Stimulated activated CD4-positive, alpha-beta T cell treated with anti-CD3 and anti-CD28 coated beads, Interleukin-2, amount 100 ng/mL, for 4 hours (primary cell): ENCODE measurements around the gene FBXL16.

Source experiments
- DNase-seq: peaks from one replicate; pipeline ENCODE4 v3.0.0-alpha.2; 2020; ENCODE audit warnings: low read depth

Gene FBXL16

DNA sequence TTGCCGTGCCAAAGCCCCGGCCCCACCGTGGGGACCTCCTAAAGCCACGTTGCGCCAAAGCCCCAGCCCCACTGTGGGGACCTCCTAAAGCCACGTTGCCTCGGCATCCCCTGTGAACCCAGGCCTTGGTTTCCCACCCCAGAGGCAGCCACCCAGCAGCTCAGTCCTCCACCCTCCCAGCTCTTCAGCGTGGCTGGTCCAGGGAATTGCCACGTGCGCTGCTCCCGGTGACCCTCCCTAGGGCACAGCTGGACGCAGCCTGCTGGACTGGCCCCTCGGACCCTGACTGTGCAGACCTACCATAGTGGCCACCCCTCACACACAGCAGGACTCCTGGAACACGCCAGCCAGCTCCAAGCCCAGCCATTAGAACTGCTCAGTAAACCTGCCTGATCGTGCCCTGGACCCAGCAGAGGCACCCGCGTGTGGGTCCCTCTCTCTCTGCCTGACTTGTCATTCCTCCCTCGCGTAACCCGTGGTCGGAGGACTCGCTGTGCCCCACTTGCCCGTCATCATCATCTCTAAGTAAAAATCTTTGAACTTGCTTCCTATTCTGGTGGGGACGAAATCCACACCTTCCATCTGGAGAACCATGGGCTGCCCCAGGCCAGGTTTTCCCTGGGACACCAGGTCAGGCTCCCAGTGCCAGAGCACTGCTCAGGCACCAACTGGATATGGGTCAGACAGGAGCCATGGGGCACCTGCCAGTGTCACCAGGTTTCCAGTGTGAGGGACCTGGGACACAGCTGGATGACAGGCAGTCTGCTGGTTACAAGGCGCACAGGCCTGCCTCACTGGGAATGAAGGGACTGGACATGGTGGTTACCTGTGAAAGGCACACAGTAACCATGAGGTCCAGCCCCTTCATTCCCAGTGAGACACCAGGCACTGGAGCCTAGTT lies 29.6 kb upstream of the FBXL16 start:
- DNase-seq = no peak

DNA sequence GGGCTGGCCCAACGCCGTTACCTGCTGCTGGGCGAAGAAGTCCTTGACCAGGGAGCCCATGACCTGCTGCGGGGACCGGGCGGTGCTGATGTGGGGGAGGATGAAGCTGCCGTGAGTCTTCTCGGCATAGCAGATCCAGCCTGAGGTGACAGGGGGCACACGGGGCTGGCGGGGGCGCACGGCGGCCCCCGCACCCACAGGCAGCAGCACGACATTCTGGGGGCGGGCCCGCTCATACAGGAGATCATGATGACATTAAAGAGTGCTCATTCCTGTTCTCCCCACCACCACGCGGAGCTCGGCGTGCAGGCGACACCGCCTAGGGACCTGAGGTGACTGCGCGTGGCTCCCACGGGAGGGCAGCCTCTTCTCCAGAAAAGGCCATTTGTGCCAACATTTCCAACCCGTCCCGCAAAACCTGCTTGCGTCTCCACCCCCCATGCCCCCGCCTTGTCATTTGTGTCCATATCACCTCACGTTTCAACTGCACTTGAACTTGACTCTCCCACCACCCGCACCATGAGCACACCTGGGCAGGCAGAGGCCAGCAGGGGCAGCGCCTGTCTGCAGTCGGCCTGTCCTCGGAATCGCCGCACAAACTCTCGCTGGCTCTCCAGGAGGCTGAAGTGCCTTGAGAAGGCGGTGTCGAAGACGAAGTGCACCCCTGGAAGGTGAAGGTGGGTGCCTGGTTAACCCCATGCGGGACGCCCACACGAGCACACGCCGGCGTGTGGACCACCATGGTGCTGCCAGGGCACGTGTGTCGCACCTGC lies 28.8 kb upstream of the FBXL16 start:
- DNase-seq = no peak

DNA sequence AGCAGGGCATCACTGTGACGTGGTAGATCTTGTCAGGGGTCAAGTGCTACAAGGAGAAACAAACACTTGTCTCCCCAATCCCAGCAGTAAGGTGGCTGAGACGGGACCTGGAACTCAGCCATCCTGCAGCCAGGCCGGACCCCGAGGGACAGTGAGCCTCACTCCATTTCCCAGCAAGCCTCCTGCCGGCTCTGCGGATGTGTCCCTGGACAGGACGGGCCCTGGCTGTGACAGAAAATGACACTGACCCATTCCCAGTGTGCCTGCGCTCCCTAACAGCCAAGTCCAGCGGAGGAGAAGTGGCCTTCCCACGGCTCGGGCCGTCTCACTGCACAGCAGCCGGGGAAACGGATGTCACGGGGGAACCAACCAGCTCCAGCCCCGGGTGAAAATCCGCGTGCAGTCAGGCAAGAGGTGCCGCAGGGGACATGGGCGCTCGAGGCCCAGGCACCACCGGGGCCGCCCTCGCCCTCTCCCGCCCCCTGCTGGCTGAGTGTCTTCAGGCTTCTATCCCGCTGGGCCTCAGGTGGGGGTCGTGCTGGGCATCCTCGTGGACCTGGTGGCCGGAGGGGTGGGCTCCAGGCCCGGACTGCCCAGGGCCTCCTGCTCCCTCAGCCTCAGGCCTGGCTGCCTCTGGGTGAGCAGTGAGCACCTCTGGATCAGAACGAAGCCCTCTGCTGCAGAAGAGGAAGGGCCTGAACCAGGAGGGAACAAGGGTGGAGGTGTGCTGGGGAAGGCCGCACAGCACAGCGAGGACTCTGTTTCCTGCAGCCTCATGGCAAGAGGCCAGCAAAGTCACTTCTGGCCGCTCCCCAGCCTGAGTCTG lies 28.0 kb upstream of the FBXL16 start:
- DNase-seq = no peak

DNA sequence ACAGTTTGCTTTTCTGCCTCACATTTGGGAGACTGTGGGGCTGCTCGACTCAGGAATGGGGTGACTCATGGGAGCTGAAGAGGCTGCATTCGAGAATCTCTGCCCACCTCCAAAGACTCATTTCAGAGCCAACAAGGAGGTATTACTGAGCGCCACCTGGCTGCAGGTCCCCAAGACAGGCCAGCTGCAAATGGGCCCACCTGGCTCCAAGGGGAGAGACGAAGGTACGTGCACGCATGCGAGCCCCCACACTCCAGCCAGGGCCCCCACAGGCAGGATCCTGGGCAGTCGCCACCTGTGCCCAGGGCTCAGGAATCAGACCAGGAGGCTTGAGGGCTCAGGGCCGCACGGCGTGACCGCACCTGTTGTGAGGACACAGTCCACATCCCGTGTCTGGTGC lies 27.3 kb upstream of the FBXL16 start:
- no peak for DNase-seq

DNA sequence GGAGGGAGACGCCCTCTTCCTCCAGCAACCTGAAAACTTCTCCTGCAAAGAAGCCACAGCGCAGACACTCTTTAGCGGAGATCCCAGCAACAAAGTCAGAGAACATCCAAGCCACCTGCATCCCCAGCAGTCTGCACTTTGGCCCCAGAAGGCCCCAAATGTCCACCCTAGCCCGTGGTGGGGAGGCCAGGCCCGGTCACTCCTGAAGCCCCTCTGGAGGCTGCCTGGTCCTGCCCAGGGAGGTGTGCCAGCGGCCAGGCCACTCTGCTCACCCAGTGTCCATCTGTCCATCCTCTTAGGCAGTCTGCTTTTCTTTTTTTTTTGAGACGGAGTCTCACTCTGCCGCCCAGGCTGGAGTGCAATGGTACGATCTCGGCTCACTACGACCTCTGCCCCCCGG lies 26.7 kb upstream of the FBXL16 start:
- DNase-seq = no peak

DNA sequence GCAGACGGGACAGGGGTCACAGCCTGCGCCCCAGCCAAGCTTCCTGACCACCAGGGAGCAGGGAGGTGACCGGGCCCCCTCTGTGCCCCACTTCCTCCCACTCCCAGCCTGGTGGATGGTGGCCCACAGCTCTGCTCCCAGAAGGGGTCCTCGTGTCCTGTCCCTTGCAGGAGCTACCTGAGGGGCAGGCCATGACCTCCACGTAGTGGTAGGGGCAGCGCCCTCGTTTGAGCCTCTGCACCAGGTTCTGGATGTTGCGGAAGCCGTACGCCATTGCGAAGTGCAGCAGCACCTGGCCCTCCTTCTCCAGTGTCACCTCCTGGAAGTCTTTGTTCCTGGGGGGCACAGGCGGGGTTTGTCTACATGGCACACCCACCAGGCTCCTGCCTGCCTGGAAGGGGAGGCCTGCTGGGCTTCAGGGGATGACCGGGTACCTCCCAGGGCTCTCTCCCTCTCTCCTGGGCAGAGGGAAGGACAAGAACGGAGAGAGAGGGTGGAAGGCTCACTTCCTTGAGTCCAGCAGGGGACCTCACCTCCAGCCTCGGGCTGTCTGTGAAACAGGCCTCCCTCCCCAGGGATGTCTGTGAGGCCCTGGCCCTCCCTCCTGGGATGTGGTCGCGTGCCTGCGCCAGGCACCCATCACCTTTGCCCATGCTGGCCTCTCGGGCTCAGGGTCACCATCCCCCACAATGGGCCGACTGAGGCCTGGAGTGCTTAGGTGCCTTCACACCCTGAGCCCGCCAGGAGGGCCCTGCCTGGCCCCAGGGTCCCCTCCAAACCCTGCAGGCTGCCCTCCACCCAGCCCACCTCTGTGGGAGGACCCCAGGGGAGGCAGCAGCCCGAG lies 25.3 kb upstream of the FBXL16 start:
- no peak for DNase-seq

DNA sequence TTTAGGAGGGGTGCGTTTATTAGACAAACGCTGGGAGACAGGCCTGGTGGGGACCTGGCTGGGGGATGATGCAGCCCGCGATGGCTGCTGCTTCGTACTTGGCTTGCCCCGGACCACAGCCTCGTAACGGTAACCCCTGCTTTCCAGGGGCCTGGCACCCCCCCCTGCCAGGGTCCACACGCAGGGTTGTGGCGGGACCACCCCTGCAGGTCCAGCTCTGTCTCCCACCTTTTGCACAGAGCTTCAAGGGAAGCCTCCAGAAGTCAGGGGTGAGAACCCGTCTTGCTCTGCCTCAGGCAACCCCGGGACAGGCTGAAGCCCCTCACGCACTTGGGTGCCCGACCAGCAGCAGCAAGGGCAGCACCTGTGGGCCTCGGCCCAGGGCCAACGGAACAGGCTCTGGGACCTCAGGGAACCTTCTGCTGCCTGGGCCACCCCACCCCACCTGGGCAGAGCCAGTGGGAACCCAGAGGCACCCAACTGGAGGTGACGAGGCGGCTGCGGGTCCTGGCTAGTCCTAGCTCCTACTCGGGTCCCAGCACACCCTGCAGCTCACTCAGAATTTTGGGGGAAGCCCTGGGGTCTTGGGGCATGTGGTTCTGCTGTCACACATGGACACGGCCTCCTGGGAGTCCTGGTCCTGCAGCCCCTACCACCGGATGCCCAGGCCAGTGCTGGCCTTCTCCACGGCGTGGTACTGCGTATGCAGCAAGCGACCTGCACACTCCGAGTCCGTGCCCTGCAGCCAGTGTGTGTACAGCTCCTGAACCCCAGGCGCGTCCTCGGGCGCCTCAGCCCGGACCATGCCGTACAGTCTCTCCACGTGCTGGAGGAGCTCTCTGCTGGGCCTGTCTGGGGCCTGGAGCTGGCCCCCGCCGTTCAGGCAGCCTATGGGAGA lies 24.4 kb upstream of the FBXL16 start:
- DNase-seq = no peak

DNA sequence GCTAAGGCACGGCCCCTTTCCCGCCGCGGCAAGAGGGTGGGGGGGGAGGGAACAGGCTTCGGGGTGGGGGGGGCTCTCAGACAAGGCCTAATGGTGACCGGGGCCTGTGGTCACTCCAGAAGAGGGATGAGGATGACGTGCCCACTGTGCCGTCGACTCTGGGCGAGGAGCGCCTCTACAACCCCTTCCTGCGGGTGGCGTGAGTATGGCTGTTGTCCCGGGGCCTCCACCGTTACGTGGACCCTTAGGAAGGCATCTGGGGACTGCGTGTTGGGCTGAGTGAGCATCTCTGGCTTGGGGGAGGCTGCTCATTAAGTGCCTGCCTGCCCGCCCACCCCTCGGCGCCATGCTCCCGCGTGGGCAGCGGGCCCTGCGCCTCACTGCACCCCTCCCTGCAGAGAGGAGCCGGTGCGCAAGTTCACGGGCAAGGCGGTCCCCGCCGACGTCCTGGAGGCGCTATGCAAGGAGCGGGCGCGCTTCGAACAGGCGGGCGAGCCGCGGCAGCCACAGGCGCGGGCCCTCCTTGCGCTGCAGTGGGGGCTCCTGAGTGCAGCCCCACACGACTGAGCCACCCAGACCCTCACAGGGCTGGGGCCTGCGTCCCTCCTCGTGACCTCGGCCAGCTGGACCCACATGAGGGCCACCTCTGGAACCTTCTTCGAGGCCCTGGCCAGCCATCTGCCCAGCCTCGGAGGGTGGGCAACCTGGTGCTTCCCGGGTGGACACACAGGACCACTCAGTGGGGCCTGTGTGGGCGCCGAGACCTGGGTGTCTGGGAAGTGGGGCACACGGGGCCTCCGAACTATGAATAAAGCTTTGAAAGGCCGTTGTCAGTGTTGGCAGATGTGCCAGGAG lies 23.5 kb upstream of the FBXL16 start:
- no peak for DNase-seq

DNA sequence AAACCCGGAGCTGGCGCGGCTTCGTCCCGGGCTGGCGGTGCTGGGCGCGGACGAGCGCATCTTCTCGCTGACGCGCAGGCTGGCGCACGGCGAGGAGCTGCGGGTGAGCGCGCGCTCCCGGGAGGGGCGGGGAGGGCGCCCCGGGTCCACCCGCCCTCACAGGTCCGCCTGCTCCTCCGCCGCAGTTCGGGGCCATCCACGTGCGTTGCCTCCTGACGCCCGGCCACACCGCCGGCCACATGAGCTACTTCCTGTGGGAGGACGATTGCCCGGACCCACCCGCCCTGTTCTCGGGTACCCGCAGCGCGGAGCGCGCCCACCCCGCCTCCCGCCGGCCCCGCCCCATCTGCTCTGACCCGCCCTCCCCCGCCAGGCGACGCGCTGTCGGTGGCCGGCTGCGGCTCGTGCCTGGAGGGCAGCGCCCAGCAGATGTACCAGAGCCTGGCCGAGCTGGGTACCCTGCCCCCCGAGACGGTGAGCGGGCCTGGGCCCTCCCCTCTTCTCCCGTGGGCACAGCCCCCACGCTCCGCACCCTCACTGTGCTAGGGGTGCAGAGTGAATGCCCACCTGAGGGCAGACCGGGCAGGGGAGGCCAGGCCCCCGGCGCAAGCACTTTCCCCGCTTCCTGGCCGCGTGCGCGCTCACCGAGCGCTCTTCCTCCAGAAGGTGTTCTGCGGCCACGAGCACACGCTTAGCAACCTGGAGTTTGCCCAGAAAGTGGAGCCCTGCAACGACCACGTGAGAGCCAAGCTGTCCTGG lies 22.7 kb upstream of the FBXL16 start:
- DNase-seq = peak; percentile 35

DNA sequence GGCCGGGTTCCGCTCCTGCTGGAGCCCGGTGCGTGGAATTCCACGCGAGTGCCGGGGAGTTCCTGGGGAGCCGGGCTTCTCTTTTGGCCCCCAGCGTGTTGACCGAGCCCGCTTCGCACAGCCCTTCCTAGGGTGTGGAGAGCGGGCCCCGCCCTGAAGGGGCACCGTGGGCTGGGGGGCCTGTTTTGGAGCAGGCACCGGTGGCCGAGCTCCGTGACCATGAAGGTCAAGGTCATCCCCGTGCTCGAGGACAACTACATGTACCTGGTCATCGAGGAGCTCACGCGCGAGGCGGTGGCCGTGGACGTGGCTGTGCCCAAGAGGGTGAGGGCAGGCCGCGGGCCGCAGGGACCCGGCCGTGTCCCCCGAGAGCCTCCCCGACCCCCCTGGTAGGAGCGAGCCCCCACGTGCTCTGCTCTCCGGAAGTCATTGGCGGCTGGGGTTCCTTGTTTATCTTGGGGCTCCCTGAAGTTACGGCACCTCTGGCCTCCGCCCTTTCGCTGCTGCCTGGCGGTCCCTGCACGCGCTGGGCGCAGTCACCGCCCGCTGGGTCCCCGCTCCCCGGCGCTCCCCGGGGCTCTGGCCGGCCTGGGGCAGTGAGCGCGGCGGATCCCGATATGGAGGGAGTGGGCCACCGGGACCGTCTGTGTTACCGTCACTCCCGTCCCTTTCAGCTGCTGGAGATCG lies 21.8 kb upstream of the FBXL16 start:
- DNase-seq = no peak

DNA sequence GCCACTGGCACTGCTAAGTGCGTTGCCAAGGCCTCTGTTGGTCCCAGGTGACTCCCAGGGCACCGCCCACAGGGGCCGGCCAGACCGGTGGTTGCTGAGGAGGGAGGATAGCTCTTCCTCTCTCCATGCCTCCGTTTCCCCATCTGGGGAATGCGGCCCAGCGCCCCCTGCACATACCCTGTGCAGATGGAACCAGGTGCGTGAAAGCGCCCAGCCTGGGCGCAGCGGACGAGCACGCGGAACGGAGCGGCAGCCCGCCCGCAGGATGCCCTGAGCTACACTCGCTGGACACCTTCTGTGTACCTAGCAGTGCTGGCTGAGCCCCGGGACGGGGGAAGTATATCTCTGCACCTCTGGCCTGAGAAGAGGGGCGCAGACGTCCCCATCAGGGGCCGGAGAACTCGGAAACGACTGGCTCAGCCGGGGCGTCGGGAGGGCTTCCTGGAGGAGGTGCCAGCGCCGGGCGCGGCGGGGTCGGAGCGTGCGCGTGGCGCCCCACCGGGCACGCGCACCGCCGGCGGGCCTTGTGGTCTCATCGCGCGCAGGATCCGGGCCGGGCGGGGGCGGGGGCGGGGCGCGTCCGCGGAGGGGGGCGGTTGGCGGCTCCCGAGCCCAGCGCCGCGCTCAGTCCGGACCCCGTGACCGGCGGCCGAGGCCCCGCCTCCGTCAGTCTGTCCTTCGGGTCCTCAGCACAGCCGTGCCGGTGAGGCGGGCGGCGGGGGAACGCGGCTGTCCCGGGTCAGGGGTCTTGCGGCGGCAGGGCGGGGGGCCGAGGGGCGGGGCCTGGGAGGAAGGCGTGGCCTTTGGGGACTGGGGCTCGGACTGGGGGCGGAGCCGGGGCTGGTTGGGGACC lies 21.1 kb upstream of the FBXL16 start, which contains the start of the genes CCDC78 and HAGHL:
TSS of gene CCDC78 (minus strand) at position 6 of the 853 bp plus-strand sequence. CDS start 76 bp downstream, outside the sequence.
TSS of gene HAGHL (plus strand) at position 669 of the 853 bp plus-strand sequence. CDS start 404 bp downstream, outside the sequence.
- peak; percentile 45 for DNase-seq

DNA sequence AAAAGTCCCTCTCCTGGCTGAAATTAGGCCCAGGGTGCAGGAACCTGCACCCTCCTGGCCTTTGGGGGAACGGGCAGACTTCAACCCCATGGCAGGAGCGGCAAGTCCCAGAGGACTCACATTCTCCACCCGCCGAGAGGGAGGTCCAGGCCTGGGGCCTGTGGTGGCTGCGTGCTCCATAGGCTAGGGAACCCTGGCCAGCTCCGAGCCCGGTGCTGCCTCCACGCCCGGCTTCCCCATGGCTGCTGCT lies 20.5 kb upstream of the FBXL16 start:
- no peak for DNase-seq

DNA sequence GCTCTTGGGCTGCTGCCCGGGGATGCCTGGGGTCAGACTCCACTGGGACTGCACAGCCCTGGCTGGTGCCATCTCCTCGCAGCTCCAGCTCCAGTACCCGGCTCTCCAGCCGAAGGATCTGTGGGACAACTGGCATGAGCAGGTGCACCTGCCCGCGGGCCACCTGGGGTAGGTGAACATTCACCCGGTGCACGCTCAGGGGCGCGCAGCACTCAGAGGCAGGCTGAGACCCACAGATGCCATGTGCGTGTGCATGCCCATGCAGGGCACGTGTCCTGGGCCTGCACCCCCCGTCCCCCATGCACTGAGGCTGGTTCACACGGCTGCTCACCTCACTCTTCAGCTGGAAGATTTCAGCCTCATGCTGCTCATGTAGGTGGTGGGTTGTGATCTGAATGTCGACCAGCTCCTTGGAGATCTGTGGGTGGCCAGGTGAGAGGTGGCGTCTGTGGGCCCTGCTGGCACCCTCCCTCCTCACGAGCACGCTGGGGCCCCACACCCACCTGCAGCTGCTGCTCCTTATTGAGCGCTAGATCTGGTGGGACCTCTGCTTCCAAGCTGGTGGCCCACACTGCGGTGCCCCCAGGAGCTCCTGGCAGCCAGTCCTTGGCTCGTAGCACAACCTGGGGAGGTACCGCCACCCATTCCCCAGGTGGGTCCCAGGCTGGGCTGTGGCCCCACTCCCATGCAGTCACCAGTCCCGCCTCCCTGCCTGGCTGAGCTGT lies 20.0 kb upstream of the FBXL16 start:
- no peak for DNase-seq

DNA sequence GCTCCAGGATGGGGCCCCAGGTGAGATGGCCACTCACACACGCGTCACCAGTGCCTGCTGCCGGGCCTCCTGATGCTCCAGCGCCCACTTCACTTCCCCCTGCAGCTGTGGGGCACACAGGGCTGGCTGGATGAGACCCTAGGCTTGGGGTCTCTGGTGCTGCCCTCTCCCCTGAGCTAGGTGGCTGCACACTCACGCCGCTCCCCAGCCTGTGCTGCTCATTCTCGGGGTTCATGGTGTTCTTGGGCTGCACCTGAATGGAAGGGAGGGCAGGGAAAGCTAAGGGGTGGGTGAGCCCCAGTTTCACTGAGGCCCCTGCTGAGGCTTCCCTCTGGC lies 19.4 kb upstream of the FBXL16 start:
- no peak for DNase-seq

DNA sequence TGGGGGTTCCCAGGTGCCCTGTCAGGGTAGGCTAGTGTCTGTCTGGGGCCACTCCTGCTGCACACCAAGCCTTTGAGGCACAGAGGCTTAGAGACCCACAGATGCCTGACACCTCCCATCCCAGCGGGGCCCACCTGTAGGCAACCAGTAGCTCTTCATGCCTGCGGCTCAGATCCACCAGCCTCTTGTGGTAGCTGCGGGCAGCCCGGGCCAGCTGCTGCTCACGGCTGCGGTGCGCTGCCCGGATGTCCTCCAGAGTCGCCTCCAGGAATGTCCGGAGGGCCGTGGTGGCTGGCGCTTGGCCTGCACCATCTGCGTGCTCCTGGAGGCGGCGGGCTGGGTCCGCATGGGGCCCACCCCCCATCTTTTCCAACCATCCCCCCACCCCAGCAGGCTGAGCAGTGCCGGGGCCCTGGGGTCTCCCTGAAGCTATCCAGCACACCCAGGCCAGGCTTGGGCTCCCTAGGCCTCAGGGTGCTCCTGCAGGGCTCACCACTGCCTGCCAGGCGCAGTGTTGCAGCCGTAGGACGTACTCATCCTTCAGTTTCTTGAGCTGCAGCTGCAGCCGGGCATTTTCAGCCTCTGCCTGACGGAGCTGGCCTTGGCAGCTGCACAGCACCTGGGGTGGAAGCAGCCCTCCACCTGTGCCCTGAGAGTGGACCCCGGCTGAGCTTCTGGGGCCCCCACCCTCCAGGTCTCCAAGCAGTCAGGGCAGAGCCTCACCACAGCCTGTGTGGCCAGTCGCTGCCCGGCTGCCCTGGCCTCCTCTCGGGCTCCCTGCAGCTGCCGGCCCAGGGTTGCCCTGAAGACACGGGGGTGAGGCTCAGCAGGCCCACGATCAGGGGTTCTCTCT lies 18.8 kb upstream of the FBXL16 start:
- no peak for DNase-seq

DNA sequence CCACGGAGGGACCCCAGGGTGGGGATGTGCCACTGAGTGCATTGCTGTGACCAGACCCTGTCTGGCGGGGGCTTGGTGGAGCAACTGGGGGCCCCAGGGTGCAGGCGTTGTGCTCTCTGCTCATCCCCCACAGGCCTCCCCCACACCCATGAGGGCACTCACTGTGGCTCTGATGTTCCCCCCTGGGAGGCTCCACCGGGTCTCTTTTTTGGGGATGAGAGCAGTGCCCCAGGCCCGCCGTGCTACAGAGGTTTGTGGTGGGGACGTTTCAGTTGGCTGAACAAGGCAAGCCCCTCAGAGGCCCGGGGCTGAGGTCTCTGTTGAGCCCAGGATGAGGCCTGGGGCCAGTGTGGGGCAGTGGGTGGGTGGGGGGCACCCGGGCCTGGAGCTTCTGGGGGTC lies 18.1 kb upstream of the FBXL16 start:
- no peak for DNase-seq
